HFFc6 (cell line): Measurements from ENCODE around the gene POU2AF1. TPM values are rescaled to one million over a fixed set of nuclear protein-coding genes. Genes with fewer than 3 reads are reported as not detected.

Experiments used
- DNase-seq: peaks from one replicate; pipeline ENCODE4 v3.0.0-alpha.2; 2018
- H3K27ac Mint-ChIP-seq: 2 replicates; pipeline ENCODE4 v1.8.0; 2020; ENCODE audit warnings: mild to moderate bottlenecking, mixed read lengths
- H3K27me3 Mint-ChIP-seq: 2 replicates; pipeline ENCODE4 v1.8.0; 2021; ENCODE audit warnings: mild to moderate bottlenecking, moderate library complexity, mixed read lengths; ENCODE audit not compliant: insufficient read depth
- H3K36me3 Mint-ChIP-seq: 2 replicates; pipeline ENCODE4 v1.8.0; 2021; ENCODE audit warnings: low read depth, mixed read lengths
- H3K4me1 Mint-ChIP-seq: 2 replicates; pipeline ENCODE4 v1.8.0; 2020; ENCODE audit warnings: low read depth, mixed read lengths
- H3K4me3 Mint-ChIP-seq: 2 replicates; pipeline ENCODE4 v1.8.0; 2020; ENCODE audit warnings: mild to moderate bottlenecking, moderate library complexity, mixed read lengths
- H3K9me3 Mint-ChIP-seq: 2 replicates; pipeline ENCODE4 v1.8.0; 2020; ENCODE audit warnings: mild to moderate bottlenecking, mixed read lengths
- microRNA-seq: library from miRNA; unstranded; fragments of <30 nt; microRNA quantifications from one replicate; pipeline ENCODE4, GENCODE V29; 2019
- total RNA-seq, 6 experiments: library from RNA; stranded (reverse); fragmentation: NEBNext Ultra II Directional; extraction: Animal tissue kit (Norgen Biotek cat#: 25700); gene quantifications; 2 replicates in 1 of 6; 3 replicates in 5 of 6; pipeline ENCODE4 v1.2.3, GENCODE V29; 2021
- TF ChIP-seq, protein P1 (sequence below): fragments of 200-600 bp; sonication (generic); IDR thresholded peaks from 2 replicates; pipeline ENCODE4 v1.5.0; 2021; ENCODE audit warnings: antibody characterized with exemption, mild to moderate bottlenecking

POU2AF1 gene
- total RNA-seq, 6 experiments from 2014 or later = not detected

DNA sequence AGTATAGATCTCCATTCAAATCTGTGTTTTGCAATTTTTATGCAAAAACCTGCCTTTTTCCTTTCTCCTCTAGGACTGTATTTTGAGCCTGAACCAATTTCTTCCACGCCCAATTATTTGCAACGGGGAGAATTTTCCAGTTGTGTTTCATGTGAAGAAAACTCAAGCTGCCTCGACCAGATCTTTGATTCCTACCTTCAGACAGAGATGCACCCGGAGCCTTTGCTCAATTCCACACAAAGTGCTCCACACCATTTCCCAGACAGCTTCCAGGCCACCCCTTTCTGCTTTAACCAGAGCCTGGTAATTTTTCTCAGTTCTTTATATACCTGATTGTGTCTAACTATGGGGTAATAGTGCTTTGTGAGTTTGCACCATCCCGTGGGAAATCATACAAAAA is 72.8 kb downstream of the POU2AF1 start:
- no peak for DNase-seq
- Mint-ChIP-seq H3K27me3 (peaks cover 56% of the 10 kb centered on the region), H3K27ac (no peak overlapping the region)

DNA sequence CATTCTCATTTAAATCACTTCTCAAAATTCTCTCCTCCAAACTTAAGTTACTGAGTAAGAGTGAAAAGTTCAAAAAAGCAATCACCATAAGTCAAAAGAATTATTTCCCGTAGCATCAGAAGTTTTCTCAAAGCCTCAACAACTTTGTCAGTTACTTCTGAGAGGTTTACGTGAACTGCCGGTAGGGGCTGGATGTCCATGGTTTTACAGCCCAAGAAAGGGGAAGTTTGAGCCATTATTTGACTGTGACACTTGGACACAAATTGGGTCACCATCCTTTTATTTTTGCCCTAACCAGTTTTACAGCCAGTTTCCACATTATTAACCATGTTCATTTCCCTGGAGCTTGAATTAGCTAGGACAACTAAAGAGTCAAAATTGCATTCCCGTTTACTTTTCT is 73.2 kb downstream of the POU2AF1 start:
- Mint-ChIP-seq H3K36me3 (no peaks in the 10 kb centered on the region), H3K4me1 (no peaks in the 10 kb centered on the region), H3K27ac (no peak overlapping the region), H3K27me3 (peaks cover 59% of the 10 kb centered on the region), H3K9me3 (no peaks in the 10 kb centered on the region), H3K4me3 (no peak overlapping the region)
- no peak for DNase-seq
- TF ChIP-seq, protein P1, sequence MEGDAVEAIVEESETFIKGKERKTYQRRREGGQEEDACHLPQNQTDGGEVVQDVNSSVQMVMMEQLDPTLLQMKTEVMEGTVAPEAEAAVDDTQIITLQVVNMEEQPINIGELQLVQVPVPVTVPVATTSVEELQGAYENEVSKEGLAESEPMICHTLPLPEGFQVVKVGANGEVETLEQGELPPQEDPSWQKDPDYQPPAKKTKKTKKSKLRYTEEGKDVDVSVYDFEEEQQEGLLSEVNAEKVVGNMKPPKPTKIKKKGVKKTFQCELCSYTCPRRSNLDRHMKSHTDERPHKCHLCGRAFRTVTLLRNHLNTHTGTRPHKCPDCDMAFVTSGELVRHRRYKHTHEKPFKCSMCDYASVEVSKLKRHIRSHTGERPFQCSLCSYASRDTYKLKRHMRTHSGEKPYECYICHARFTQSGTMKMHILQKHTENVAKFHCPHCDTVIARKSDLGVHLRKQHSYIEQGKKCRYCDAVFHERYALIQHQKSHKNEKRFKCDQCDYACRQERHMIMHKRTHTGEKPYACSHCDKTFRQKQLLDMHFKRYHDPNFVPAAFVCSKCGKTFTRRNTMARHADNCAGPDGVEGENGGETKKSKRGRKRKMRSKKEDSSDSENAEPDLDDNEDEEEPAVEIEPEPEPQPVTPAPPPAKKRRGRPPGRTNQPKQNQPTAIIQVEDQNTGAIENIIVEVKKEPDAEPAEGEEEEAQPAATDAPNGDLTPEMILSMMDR = no peak

More for the DNA sequence above, 72.8 kb downstream of the POU2AF1 start:
- TF ChIP-seq, protein P1 = no peak
- Mint-ChIP-seq H3K4me3 (no peak overlapping the region), H3K36me3 (no peaks in the 10 kb centered on the region), H3K4me1 (no peaks in the 10 kb centered on the region), H3K9me3 (no peaks in the 10 kb centered on the region)

DNA sequence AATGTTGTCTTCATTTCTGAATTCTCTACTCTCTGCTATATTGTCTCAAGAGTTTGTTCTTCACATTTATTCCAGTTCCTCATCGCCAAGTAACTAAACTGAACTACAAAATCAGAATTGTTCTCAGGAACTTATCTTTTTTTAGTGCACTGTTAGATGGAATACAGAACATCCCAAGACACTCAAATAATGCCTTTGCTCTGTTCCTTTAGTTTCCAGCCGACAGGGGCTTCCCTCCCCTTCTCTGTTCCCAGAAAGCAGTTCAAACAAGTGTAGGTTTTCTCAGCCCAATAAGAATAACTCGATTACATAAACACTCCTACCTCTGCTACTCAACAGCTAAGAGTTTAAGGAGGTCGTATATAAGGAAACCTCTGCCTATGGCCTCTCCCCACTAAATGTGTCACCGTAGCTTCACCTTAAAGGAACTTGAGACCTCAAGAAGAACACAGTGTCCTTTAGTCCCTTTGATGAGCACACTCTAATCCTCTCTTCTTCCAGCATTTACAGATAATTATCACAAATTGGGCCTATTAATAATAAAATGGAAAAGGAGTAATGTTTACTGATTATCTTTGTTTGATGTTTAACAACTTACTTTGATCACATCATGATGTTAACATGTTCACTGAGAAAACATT is 73.8 kb downstream of the POU2AF1 start:
- H3K27me3 Mint-ChIP-seq = peaks cover 59% of the 10 kb centered on the region
- no peak for DNase-seq
- no peaks in the 10 kb centered on the region for H3K36me3 Mint-ChIP-seq
- no peaks in the 10 kb centered on the region for H3K4me1 Mint-ChIP-seq
- TF ChIP-seq, protein P1 = no peak
- no peak overlapping the region for H3K4me3 Mint-ChIP-seq
- no peak overlapping the region for H3K27ac Mint-ChIP-seq
- no peaks in the 10 kb centered on the region for H3K9me3 Mint-ChIP-seq

DNA sequence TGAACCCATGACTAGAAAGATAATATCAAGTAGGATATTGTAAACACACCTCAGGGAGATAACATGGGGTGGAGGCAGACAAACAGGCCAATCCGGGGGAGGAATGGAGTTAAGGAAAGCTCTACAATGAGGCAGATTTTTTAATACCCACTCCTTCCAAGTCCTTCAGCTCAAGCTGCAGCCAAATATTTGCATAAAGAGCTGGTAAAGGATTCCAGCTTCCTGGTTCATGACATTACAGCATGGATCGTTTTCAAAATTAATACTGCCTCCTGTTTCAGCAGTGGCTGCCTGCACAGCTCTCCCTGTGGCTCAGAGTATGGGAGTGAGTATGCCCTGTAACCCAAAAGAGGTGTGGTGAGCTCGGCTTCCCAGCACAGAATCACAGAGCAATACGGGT is 75.6 kb downstream of the POU2AF1 start:
- peaks cover 66% of the 10 kb centered on the region for H3K27me3 Mint-ChIP-seq
- H3K4me1 Mint-ChIP-seq = no peaks in the 10 kb centered on the region
- H3K27ac Mint-ChIP-seq = no peak overlapping the region
- no peaks in the 10 kb centered on the region for H3K9me3 Mint-ChIP-seq
- H3K4me3 Mint-ChIP-seq = no peak overlapping the region
- DNase-seq = no peak
- TF ChIP-seq, protein P1 = no peak
- no peaks in the 10 kb centered on the region for H3K36me3 Mint-ChIP-seq

DNA sequence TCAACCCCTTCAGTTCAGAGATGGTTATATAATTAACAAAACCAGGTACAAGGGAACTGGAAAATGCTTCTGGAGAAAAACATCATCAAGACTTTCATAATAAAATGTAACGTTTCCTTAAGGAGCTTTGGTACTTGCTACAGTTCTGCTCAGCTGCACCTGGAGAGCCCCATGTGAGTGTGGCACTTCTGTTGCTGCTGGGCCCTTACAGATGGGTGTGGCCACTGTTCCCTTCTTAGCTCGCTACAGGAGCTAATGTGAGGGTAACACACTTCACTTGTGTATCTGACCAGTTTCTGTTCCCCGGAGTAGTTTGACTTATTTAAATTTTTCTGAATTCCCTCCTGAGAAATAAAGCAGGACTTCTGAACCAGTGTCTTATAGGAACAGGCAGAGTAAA is 76.8 kb downstream of the POU2AF1 start:
- no peak overlapping the region for H3K4me3 Mint-ChIP-seq
- no peak for DNase-seq
- no peak overlapping the region for H3K27ac Mint-ChIP-seq
- no peaks in the 10 kb centered on the region for H3K4me1 Mint-ChIP-seq
- TF ChIP-seq, protein P1 = no peak
- H3K9me3 Mint-ChIP-seq = no peaks in the 10 kb centered on the region
- H3K27me3 Mint-ChIP-seq = peaks cover 60% of the 10 kb centered on the region
- H3K36me3 Mint-ChIP-seq = no peaks in the 10 kb centered on the region

Small RNAs within 50 kb of the gene (microRNA-seq; reads per million reads assigned to microRNA genes)
- not detected for gene MIR4491

Other genes with a start within 250 kb of the POU2AF1 start
- not detected for gene POU2AF2, start 133.6 kb downstream of the POU2AF1 start, total RNA-seq
- gene POU2AF3, start 80.7 kb downstream of the POU2AF1 start, total RNA-seq = not detected
- gene BTG4, start 133.1 kb upstream of the POU2AF1 start, total RNA-seq = not detected
- gene HOATZ, start 135.5 kb upstream of the POU2AF1 start, total RNA-seq = not detected
- 100 to 1,000 TPM in 5 of 6 experiments, 10 to 100 TPM in 1; 79.1 to 148 (median 132) TPM for gene LAYN, start 161.4 kb upstream of the POU2AF1 start, total RNA-seq
- 10 to 100 TPM; 15.4 to 25.5 (median 18.0) TPM for gene SIK2, start 223.2 kb upstream of the POU2AF1 start, total RNA-seq